Measurements from ENCODE around the gene SELENOO. TPM values are rescaled to one million over a fixed set of nuclear protein-coding genes. Genes with fewer than 3 reads are reported as not detected.

SELENOO gene
- total RNA-seq, 4 donors from 2014 or later = 27.4 to 66.1 (median 36.1) TPM

- no peak overlapping the region for H3K4me3 ChIP-seq
- no peaks in the 10 kb centered on the region for H3K9me3 ChIP-seq
- 90% methylated on average over 8 of the region's 9 CpGs for WGBS
- peaks cover 16% of the 10 kb centered on the region for H3K36me3 ChIP-seq
- no peaks in the 10 kb centered on the region for H3K27me3 ChIP-seq
- no peak overlapping the region for H3K27ac ChIP-seq
- peaks cover 35% of the 10 kb centered on the region for H3K4me1 ChIP-seq
- TF ChIP-seq EP300 (IDR thresholded peaks at IDR 0.05) = no peak
- no peak for TF ChIP-seq POLR2AphosphoS5 (IDR thresholded peaks at IDR 0.05)
- TF ChIP-seq POLR2A (IDR thresholded peaks at IDR 0.05) = no peak
- no peak for TF ChIP-seq CTCF (IDR thresholded peaks at IDR 0.05)
- DNase-seq (ENCODE audit: low spot score in 2 of 2) = no peak
These were observed 37.9 kb downstream of the SELENOO start for GRCh38 chr22:50238755-50239154.

DNA sequence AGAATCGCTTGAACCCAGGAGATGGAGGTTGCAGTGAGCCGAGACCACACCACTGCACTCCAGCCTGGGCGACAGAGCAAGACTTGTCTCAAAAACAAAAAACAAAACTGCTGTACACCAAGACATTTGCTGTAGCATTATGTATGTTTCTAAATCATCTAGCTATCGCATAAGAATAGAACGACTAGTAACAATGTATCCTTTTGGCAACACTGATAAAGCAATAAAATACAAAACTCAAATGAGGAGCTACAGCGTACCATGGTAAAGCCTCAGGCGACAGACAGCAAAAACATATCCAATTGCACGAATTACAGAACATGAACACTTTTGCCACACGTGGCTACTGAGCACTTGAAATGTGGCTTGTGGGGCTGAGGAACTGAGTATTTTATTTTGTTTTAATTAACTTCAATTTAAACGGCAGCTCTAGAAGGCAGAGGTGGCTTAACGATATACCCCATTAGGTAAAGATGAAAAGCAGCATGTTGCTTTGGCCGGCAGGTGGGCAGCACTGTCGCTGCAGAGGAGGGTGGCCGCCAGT, 41.7 kb downstream of the SELENOO start:
- H3K27ac ChIP-seq = no peak overlapping the region
- TF ChIP-seq POLR2AphosphoS5 (IDR thresholded peaks at IDR 0.05) = no peak
- no peak for TF ChIP-seq CTCF (IDR thresholded peaks at IDR 0.05)
- TF ChIP-seq POLR2A (IDR thresholded peaks at IDR 0.05) = no peak
- no peak for TF ChIP-seq EP300 (IDR thresholded peaks at IDR 0.05)
- H3K4me3 ChIP-seq = peak overlapping the region; percentile 93
- H3K4me1 ChIP-seq = peaks cover 60% of the 10 kb centered on the region
- 52% methylated on average over 11 of the region's 14 CpGs for WGBS
- H3K9me3 ChIP-seq = no peaks in the 10 kb centered on the region
- H3K27me3 ChIP-seq = no peaks in the 10 kb centered on the region
- no peak for DNase-seq (ENCODE audit: low spot score in 2 of 2)
- H3K36me3 ChIP-seq = peaks cover 25% of the 10 kb centered on the region

GRCh38 chr22:50243685-50244419, 43.0 kb downstream of the SELENOO start:
- DNase-seq (ENCODE audit: low spot score in 2 of 2) = no peak
- 23% methylated on average over 26 of the region's 27 CpGs for WGBS
- Histone ChIP-seq H3K27ac (peak overlapping the region; percentile 96), H3K36me3 (peaks cover 25% of the 10 kb centered on the region), H3K9me3 (no peaks in the 10 kb centered on the region), H3K4me3 (peak overlapping the region; percentile 93), H3K4me1 (peaks cover 73% of the 10 kb centered on the region), H3K27me3 (no peaks in the 10 kb centered on the region)
- TF ChIP-seq CTCF (IDR thresholded peaks at IDR 0.05) = no peak
- no peak for TF ChIP-seq POLR2AphosphoS5 (IDR thresholded peaks at IDR 0.05)
- no peak for TF ChIP-seq POLR2A (IDR thresholded peaks at IDR 0.05)
- TF ChIP-seq EP300 (IDR thresholded peaks at IDR 0.05) = no peak

- TF ChIP-seq POLR2AphosphoS5 (IDR thresholded peaks at IDR 0.05) (peak; percentile 85 to 97 (median 85)), POLR2A (IDR thresholded peaks at IDR 0.05) (peak; percentile 7 to 59), EP300 (IDR thresholded peaks at IDR 0.05) (no peak), CTCF (IDR thresholded peaks at IDR 0.05) (peak; percentile 10 to 21)
- 1% methylated on average over 22 of the region's 76 CpGs for WGBS
- peak; percentile 96 to 97 for DNase-seq (ENCODE audit: low spot score in 2 of 2)
- Histone ChIP-seq H3K4me3 (peak within 1 kb of the TSS; percentile 93), H3K27ac (peak within 1 kb of the TSS; percentile 96), H3K27me3 (no peaks in the 10 kb centered on the region), H3K36me3 (peaks cover 19% of the 10 kb centered on the region), H3K9me3 (no peaks in the 10 kb centered on the region), H3K4me1 (peaks cover 81% of the 10 kb centered on the region)
These were observed 43.8 kb downstream of the SELENOO start, which contains the start of gene TUBGCP6 for GRCh38 chr22:50244420-50245213. Gene TUBGCP6 (minus strand): TSS chr22:50245023. CDS start chr22:50244459, 564 bp downstream.
